KMS-11 (cell line): ENCODE data around the gene PAPSS1.

Experiments used
- H2AFZ ChIP-seq: fragments of 200-600 bp; sonication (generic); 2 replicates; pipeline ENCODE4 v1.6.1; 2016; ENCODE audit warnings: antibody characterized with exemption, mixed run types, low read depth
- H3K27ac ChIP-seq: fragments of 200-600 bp; sonication (generic); 2 replicates; pipeline ENCODE4 v1.6.1; 2016; ENCODE audit warnings: mild to moderate bottlenecking, mixed run types
- H3K27me3 ChIP-seq: fragments of 200-600 bp; sonication (generic); 2 replicates; pipeline ENCODE4 v1.6.1; 2017; ENCODE audit warnings: mild to moderate bottlenecking, low read depth, mixed run types, moderate library complexity; ENCODE audit not compliant: insufficient read depth
- H3K36me3 ChIP-seq: fragments of 200-600 bp; sonication (generic); 2 replicates; pipeline ENCODE4 v1.6.1; 2017; ENCODE audit warnings: mild to moderate bottlenecking, mixed run types; ENCODE audit not compliant: insufficient read depth
- H3K4me1 ChIP-seq: fragments of 200-600 bp; sonication (generic); 2 replicates; pipeline ENCODE4 v1.6.1; 2016; ENCODE audit warnings: mild to moderate bottlenecking, low read depth, mixed run types; ENCODE audit not compliant: poor library complexity, severe bottlenecking
- H3K4me2 ChIP-seq: fragments of 200-600 bp; sonication (generic); 2 replicates; pipeline ENCODE4 v1.7.0; 2016; ENCODE audit warnings: mild to moderate bottlenecking, mixed run types
- H3K4me3 ChIP-seq: fragments of 200-600 bp; sonication (generic); IDR thresholded peaks from 2 replicates; pipeline ENCODE4 v1.6.1; 2017; ENCODE audit warnings: low read depth, low read length, mixed read lengths; ENCODE audit not compliant: insufficient read depth
- H3K79me2 ChIP-seq: fragments of 200-600 bp; sonication (generic); 2 replicates; pipeline ENCODE4 v1.6.1; 2016; ENCODE audit warnings: low read depth, mixed run types; ENCODE audit not compliant: insufficient read depth
- H3K9ac ChIP-seq: fragments of 200-600 bp; sonication (generic); 2 replicates; pipeline ENCODE4 v1.6.1; 2016; ENCODE audit warnings: mild to moderate bottlenecking, mixed run types
- H4K20me1 ChIP-seq: fragments of 200-600 bp; sonication (generic); 2 replicates; pipeline ENCODE4 v1.6.1; 2016; ENCODE audit warnings: mild to moderate bottlenecking, mixed run types; ENCODE audit not compliant: insufficient read depth
- TF ChIP-seq, protein P1 (sequence below): fragments of 200-600 bp; sonication (generic); conservative IDR thresholded peaks from 2 replicates; pipeline ENCODE4 v1.6.1; 2017; ENCODE audit warnings: low read depth, mild to moderate bottlenecking, antibody characterized with exemption, low read length, moderate library complexity, mixed read lengths

The PAPSS1 gene

DNA sequence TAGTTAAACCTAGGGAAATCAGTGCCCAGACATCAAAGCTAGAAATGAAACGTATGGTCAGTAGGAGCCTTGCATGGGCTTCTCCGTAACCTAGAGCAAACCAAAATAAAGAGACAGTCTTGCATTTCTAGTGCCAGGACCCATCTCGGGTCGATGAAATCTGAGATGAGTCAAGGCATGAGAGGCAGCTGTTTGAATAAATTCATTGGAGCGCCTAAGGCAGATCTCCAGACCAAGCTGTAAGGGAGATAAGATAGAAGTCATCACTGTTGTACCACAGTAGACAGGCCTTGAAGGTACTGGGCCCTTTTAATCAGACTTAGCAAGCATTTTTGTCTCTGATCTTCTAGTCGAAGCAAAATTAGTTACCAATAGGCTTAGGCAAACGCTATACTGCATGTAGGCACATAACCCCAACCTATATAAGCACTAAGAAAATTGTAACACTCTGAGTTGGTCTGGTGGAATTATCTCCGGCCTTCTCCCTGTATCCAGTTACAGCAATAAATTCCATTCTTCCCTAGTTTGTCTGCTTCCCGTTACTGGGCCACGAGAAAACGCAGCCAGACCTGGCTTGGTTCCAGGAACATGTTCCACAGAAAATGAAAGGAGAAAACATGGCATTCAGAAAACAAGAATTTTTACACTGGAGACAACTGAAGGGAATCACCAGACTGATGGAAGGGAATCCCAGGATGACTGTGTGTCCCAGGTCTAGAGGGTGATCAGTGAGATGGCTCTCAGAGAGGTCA lies 21.1 kb upstream of the PAPSS1 start:
- Histone ChIP-seq H3K4me1 (peaks cover 63% of the 10 kb centered on the region), H3K4me2 (no peak overlapping the region), H3K9ac (no peak overlapping the region), H3K27ac (no peak overlapping the region), H4K20me1 (no peaks in the 10 kb centered on the region), H2AFZ (no peak overlapping the region), H3K79me2 (no peaks in the 10 kb centered on the region), H3K27me3 (no peaks in the 10 kb centered on the region), H3K36me3 (no peaks in the 10 kb centered on the region), H3K4me3 (no peak overlapping the region)
- TF ChIP-seq, protein P1, sequence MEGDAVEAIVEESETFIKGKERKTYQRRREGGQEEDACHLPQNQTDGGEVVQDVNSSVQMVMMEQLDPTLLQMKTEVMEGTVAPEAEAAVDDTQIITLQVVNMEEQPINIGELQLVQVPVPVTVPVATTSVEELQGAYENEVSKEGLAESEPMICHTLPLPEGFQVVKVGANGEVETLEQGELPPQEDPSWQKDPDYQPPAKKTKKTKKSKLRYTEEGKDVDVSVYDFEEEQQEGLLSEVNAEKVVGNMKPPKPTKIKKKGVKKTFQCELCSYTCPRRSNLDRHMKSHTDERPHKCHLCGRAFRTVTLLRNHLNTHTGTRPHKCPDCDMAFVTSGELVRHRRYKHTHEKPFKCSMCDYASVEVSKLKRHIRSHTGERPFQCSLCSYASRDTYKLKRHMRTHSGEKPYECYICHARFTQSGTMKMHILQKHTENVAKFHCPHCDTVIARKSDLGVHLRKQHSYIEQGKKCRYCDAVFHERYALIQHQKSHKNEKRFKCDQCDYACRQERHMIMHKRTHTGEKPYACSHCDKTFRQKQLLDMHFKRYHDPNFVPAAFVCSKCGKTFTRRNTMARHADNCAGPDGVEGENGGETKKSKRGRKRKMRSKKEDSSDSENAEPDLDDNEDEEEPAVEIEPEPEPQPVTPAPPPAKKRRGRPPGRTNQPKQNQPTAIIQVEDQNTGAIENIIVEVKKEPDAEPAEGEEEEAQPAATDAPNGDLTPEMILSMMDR: no peak

DNA sequence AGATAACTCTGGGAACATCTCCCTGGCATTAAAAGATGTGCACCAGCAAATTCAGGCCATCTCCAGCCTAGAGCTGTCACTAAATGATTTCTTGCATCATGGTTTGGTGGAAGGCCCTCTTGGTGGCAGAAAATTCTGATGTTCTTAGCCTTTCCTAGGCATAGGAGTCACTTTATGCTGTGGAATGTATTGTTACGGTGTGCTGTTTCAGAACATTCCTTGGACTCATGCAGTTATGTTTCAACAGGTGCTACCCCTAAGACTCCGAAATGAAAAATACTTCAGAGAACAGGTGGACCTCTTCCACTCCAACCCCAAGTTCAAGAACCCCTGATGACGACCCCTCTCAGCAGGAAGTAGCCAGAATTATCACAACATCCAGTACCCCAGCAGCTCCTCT lies 20.3 kb upstream of the PAPSS1 start:
- Histone ChIP-seq H4K20me1 (no peaks in the 10 kb centered on the region), H3K9ac (no peak overlapping the region)
- TF ChIP-seq, protein P1: no peak

DNA sequence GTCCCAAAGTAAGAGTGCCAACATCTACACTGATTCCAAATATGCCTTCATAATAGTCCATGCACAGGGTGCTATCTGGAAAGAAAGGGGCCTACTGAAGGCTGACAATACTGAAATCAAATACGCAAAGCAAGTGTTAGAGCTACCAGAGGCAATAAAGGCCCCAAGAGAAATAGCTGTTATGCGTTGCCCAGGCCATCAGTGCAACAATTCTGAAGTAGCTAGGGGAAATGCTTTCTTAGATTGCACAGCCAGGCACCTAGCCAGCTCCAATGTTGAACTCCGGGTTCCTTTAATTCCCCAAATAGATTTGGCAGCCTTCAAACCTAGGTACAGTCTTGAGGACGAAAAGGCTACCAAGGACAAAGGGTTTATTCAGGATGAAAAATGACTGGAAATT lies 17.4 kb upstream of the PAPSS1 start:
- Histone ChIP-seq H3K4me2 (no peak overlapping the region), H3K79me2 (no peaks in the 10 kb centered on the region), H3K27me3 (no peaks in the 10 kb centered on the region), H3K4me3 (no peak overlapping the region), H4K20me1 (no peaks in the 10 kb centered on the region), H3K36me3 (no peaks in the 10 kb centered on the region), H3K9ac (no peak overlapping the region), H3K27ac (no peak overlapping the region), H2AFZ (no peak overlapping the region), H3K4me1 (peaks cover 49% of the 10 kb centered on the region)
- TF ChIP-seq, protein P1: no peak

More for the DNA sequence above, 20.3 kb upstream of the PAPSS1 start:
- Histone ChIP-seq H3K4me2 (no peak overlapping the region), H3K27ac (no peak overlapping the region), H2AFZ (no peak overlapping the region), H3K79me2 (no peaks in the 10 kb centered on the region), H3K4me1 (peaks cover 65% of the 10 kb centered on the region), H3K27me3 (no peaks in the 10 kb centered on the region), H3K36me3 (no peaks in the 10 kb centered on the region), H3K4me3 (no peak overlapping the region)

DNA sequence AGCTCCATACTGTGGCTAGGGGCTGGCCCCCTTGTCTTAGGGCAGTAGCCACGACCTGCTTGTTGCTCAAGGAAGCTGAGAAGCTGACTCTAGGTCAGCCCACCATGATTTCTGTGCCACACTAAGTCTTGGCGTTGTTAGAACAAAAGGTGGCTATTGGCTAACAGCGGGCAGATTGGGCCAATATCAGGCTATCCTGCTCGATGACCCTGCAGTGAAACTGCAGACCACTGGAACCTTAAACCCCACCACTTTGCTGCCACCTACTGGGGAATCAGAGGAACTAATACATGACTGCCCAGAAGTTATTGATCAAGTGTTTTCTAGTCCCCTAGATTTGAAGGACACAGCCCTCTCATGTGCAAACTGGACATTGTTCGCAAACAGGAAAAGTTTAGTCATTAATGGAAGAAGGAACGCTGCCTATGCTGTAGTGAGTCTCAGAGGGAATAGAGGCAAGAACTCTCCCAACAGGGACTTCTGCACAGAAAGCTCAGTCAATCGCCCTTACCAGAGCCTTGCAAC lies 17.0 kb upstream of the PAPSS1 start:
- no peak overlapping the region for H3K9ac ChIP-seq
- H3K27me3 ChIP-seq: no peaks in the 10 kb centered on the region
- H3K79me2 ChIP-seq: no peaks in the 10 kb centered on the region
- H3K4me2 ChIP-seq: no peak overlapping the region
- H2AFZ ChIP-seq: no peak overlapping the region
- H3K27ac ChIP-seq: no peak overlapping the region
- H3K4me3 ChIP-seq: no peak overlapping the region
- TF ChIP-seq, protein P1: peak; percentile 99
- H4K20me1 ChIP-seq: no peaks in the 10 kb centered on the region
- no peaks in the 10 kb centered on the region for H3K36me3 ChIP-seq
- H3K4me1 ChIP-seq: peaks cover 49% of the 10 kb centered on the region
